HepG2 (cell line): ENCODE results near the gene TMEM11. TPM values are rescaled to one million over a fixed set of nuclear protein-coding genes. Genes with fewer than 3 reads are reported as not detected.

Experiments
- CTCF ChIP-seq: sonication (generic); formaldehyde crosslinking; IDR thresholded peaks from 2 replicates; pipeline ENCODE4 v1.5.0; 2020; ENCODE audit warnings: mild to moderate bottlenecking, missing genetic modification reagents, moderate library complexity
- KAT8 ChIP-seq: IDR thresholded peaks from 2 replicates; pipeline ENCODE4 v1.6.1; 2016; ENCODE audit warnings: missing genetic modification reagents, missing compliant biosample characterization
- NFYB ChIP-seq: sonication (generic); formaldehyde crosslinking; IDR thresholded peaks from 2 replicates; pipeline ENCODE4 v1.4.0; 2020; ENCODE audit warnings: missing genetic modification reagents
- NFYC ChIP-seq: IDR thresholded peaks from 2 replicates; pipeline ENCODE4 v1.6.1; 2016; ENCODE audit warnings: missing genetic modification reagents, missing compliant biosample characterization
- NR2C2 ChIP-seq: sonication (generic); formaldehyde crosslinking; IDR thresholded peaks from 2 replicates; pipeline ENCODE4 v1.4.0; 2020; ENCODE audit warnings: missing genetic modification reagents, mild to moderate bottlenecking, moderate library complexity, borderline replicate concordance
- PAF1 ChIP-seq: IDR thresholded peaks from 2 replicates; pipeline ENCODE4 v1.6.1; 2016; ENCODE audit warnings: missing genetic modification reagents, missing compliant biosample characterization
- POGZ ChIP-seq: sonication (generic); formaldehyde crosslinking; IDR thresholded peaks from 2 replicates; pipeline ENCODE4 v1.4.0; 2020; ENCODE audit warnings: mild to moderate bottlenecking, missing genetic modification reagents
- POLR2A ChIP-seq, 2 experiments: IDR thresholded peaks; 2 replicates each; pipeline ENCODE4 v1.6.1; 2011; ENCODE audit warnings: low read depth in 2 of 2, low read length in 2 of 2, mild to moderate bottlenecking in 1 of 2, moderate library complexity in 1 of 2; ENCODE audit not compliant: insufficient read depth in 1 of 2
- RELA ChIP-seq: sonication (generic); formaldehyde crosslinking; IDR thresholded peaks from 2 replicates; pipeline ENCODE4 v1.4.0; 2020; ENCODE audit warnings: missing genetic modification reagents
- SATB2 ChIP-seq: sonication (generic); formaldehyde crosslinking; IDR thresholded peaks from 2 replicates; pipeline ENCODE4 v1.5.0; 2020; ENCODE audit warnings: missing genetic modification reagents
- SMAD1 ChIP-seq: sonication (generic); formaldehyde crosslinking; IDR thresholded peaks from 2 replicates; pipeline ENCODE4 v1.4.0; 2020; ENCODE audit warnings: missing genetic modification reagents, low read depth, mild to moderate bottlenecking, borderline replicate concordance
- SRSF9 ChIP-seq: fragments of 200-400 bp; formaldehyde crosslinking; IDR thresholded peaks from 2 replicates; pipeline ENCODE4 v1.6.1; 2018; ENCODE audit warnings: borderline replicate concordance, mild to moderate bottlenecking, low read depth, low read length; ENCODE audit not compliant: insufficient read depth, poor library complexity, severe bottlenecking
- THAP11 ChIP-seq: IDR thresholded peaks from 2 replicates; pipeline ENCODE4 v1.6.1; 2016; ENCODE audit warnings: missing biosample characterization, missing genetic modification reagents
- ZFP62 ChIP-seq: sonication (generic); formaldehyde crosslinking; IDR thresholded peaks from 2 replicates; pipeline ENCODE4 v1.4.0; 2020; ENCODE audit warnings: missing genetic modification reagents
- ZFP91 ChIP-seq: sonication (generic); formaldehyde crosslinking; IDR thresholded peaks from 2 replicates; pipeline ENCODE4 v1.9.0; 2022; ENCODE audit warnings: missing genetic modification reagents, mild to moderate bottlenecking, borderline replicate concordance
- ZFY ChIP-seq: sonication (generic); formaldehyde crosslinking; IDR thresholded peaks from 2 replicates; pipeline ENCODE4 v1.4.0; 2020; ENCODE audit warnings: missing genetic modification reagents
- ZMYM4 ChIP-seq: sonication (generic); formaldehyde crosslinking; IDR thresholded peaks from 2 replicates; pipeline ENCODE4 v1.8.1; 2023; ENCODE audit warnings: mild to moderate bottlenecking, missing genetic modification reagents
- ZNF431 ChIP-seq: sonication (generic); formaldehyde crosslinking; IDR thresholded peaks from 2 replicates; pipeline ENCODE4 v1.9.0; 2022; ENCODE audit warnings: missing genetic modification reagents, low read depth, mild to moderate bottlenecking, borderline replicate concordance
- polyA plus RNA-seq, 8 experiments: library from polyadenylated mRNA; depleted of rRNA in 3 of 8; stranded (reverse) in 7 of 8; unstranded in 1 of 8; fragments of >200 nt; fragmentation: Illumina TruSeq in 4 of 8; extraction: Trizol in 4 of 8; gene quantifications; 2 replicates each; pipeline versions ENCODE4 v1.2.1 to v1.2.3, GENCODE V29; 2011 to 2016; ENCODE audit warnings: low read depth in 4 of 8, missing spikeins in 1 of 8, mixed read lengths in 1 of 8; ENCODE audit not compliant: insufficient read depth in 1 of 8
- total RNA-seq, 5 experiments: library from RNA; depleted of rRNA; stranded (reverse); fragments of >200 nt; fragmentation: Illumina TruSeq; extraction: Trizol; gene quantifications; 2 replicates each; pipeline ENCODE4 v1.2.3, GENCODE V29; 2016; ENCODE audit warnings: low read depth in 1 of 5
- TF ChIP-seq, protein P1 (sequence below): sonication (generic); formaldehyde crosslinking; IDR thresholded peaks from 2 replicates; pipeline ENCODE4 v1.5.0; 2020; ENCODE audit warnings: mild to moderate bottlenecking, missing genetic modification reagents, borderline replicate concordance

TMEM11 gene
- total and polyA plus RNA-seq, 2 of the 13 experiments (the other 11 are each of a cell fraction or from before 2014, with no cell fraction given): 18.7 to 35.0 TPM

GRCh38 chr17:21252796-21253645, 39.1 kb upstream of the TMEM11 start, which contains the start of gene NATD1 (continued):
- no peak for TF ChIP-seq SMAD1 (CRISPR knock-in tag)
- TF ChIP-seq NR2C2: no peak
- TF ChIP-seq CTCF (CRISPR knock-in tag): 0 out of 2 replicates have a peak, but pooled peaks have one; percentile 12
- 0 out of 2 replicates have a peak, but pooled peaks have one; percentile 37 for TF ChIP-seq THAP11 (CRISPR knock-in tag)
- no peak for TF ChIP-seq ZFY
- peak; percentile 75 for TF ChIP-seq NFYC (CRISPR knock-in tag)
- no peak for TF ChIP-seq SATB2 (CRISPR knock-in tag)
- 0 out of 4 replicates have a peak, but pooled peaks of 1 of the 2 experiments have one; percentile 46 for TF ChIP-seq POLR2A (IDR thresholded peaks at IDR 0.05; ENCODE audit: insufficient read depth in 1 of 2, low read depth in 2 of 2, low read length in 2 of 2)
- peak; percentile 99 for TF ChIP-seq ZFP91
- no peak for TF ChIP-seq SRSF9
- peak; percentile 65 for TF ChIP-seq ZMYM4 (CRISPR knock-in tag)
- TF ChIP-seq NFYB: peak; percentile 80
- TF ChIP-seq, protein P1, sequence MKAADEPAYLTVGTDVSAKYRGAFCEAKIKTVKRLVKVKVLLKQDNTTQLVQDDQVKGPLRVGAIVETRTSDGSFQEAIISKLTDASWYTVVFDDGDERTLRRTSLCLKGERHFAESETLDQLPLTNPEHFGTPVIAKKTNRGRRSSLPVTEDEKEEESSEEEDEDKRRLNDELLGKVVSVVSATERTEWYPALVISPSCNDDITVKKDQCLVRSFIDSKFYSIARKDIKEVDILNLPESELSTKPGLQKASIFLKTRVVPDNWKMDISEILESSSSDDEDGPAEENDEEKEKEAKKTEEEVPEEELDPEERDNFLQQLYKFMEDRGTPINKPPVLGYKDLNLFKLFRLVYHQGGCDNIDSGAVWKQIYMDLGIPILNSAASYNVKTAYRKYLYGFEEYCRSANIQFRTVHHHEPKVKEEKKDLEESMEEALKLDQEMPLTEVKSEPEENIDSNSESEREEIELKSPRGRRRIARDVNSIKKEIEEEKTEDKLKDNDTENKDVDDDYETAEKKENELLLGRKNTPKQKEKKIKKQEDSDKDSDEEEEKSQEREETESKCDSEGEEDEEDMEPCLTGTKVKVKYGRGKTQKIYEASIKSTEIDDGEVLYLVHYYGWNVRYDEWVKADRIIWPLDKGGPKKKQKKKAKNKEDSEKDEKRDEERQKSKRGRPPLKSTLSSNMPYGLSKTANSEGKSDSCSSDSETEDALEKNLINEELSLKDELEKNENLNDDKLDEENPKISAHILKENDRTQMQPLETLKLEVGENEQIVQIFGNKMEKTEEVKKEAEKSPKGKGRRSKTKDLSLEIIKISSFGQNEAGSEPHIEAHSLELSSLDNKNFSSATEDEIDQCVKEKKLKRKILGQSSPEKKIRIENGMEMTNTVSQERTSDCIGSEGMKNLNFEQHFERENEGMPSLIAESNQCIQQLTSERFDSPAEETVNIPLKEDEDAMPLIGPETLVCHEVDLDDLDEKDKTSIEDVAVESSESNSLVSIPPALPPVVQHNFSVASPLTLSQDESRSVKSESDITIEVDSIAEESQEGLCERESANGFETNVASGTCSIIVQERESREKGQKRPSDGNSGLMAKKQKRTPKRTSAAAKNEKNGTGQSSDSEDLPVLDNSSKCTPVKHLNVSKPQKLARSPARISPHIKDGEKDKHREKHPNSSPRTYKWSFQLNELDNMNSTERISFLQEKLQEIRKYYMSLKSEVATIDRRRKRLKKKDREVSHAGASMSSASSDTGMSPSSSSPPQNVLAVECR (CRISPR knock-in tag): peak; percentile 68; the same call in 1 of the 2 replicates
- TF ChIP-seq ZFP62: no peak
- TF ChIP-seq KAT8: peak; percentile 13; the same call in 1 of the 2 replicates
- 0 out of 2 replicates have a peak, but pooled peaks have one; percentile 33 for TF ChIP-seq POGZ (CRISPR knock-in tag)
- TF ChIP-seq ZNF431 (CRISPR knock-in tag): no peak
- no peak for TF ChIP-seq RELA
- no peak for TF ChIP-seq PAF1 (CRISPR knock-in tag)
